ENCODE measurements around the gene C2CD2L. TPM values are rescaled to one million over a fixed set of nuclear protein-coding genes. Genes with fewer than 3 reads are reported as not detected.

Gene C2CD2L
- polyA plus RNA-seq, 1 of the 3 experiments (the other 2 are of a cell fraction): 8.6 TPM

DNA sequence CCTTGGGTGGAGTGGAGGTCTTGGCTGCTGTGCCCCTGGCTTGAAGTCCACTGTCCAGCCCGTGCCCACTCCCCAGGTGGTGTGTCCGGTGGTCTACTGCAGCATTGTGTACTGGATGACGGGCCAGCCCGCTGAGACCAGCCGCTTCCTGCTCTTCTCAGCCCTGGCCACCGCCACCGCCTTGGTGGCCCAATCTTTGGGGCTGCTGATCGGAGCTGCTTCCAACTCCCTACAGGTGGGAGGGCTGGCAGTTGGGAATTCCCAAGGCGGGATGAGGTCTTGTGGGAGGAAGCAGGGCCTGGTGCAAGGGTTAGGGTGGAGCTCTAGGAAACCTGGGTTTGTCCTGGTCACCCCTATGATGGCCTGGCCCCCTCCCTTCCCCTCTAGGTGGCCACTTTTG, 53.0 kb downstream of the C2CD2L start:
- H3K9ac ChIP-seq: no peak overlapping the region
- WGBS (ENCODE audit: low lambda C conversion rate): 100% methylated on average over 2 of the region's 9 CpGs
- no peaks in the 10 kb centered on the region for H3K79me2 ChIP-seq (ENCODE audit: insufficient read depth)
- no peak overlapping the region for H3K4me3 ChIP-seq (ENCODE audit: low read depth in 2 of 2, low read length in 1 of 2)
- no peaks in the 10 kb centered on the region for H3F3A ChIP-seq (replicated peaks; ENCODE audit: insufficient read depth)
- no peak for DNase-seq
- H3K9me2 ChIP-seq: no peaks in the 10 kb centered on the region
- no peaks in the 10 kb centered on the region for H4K20me1 ChIP-seq (ENCODE audit: insufficient read depth)
- H3K27me3 ChIP-seq (ENCODE audit: insufficient read depth): no peaks in the 10 kb centered on the region
- H3K36me3 ChIP-seq (replicated peaks in 1 of 2; ENCODE audit: control insufficient read depth in 1 of 2, insufficient read depth in 2 of 2, low read length in 1 of 2): no peaks in the 10 kb centered on the region
- peaks cover 0 to 7% of the 10 kb centered on the region in 2 experiments; a peak in 1 of 4 replicates for H3K4me1 ChIP-seq (ENCODE audit: control insufficient read depth in 1 of 2, insufficient read depth in 2 of 2, low read depth in 1 of 2, low read length in 1 of 2)
- ChIA-PET CTCF (interaction anchor here (0.7 to 1.7 kb wide), 7 partner anchors 9 to 196 kb away, joined by 3 to 9 read pairs (median 4); partner anchors contain the start of genes ABCG4 and NLRX1), POLR2A (interaction anchor here (0.9 kb wide), 1 partner anchor 9 kb away, joined by 3 read pairs; the partner anchor contains the start of gene NLRX1)
- TF ChIP-seq SIN3A (IDR thresholded peaks at IDR 0.05; ENCODE audit: borderline replicate concordance, low read depth, low read length) (no peak), FOSL2 (IDR thresholded peaks at IDR 0.05; ENCODE audit: borderline replicate concordance, low read depth) (no peak), RXRA (IDR thresholded peaks at IDR 0.05; ENCODE audit: borderline replicate concordance, low read depth) (no peak), POLR2AphosphoS5 (IDR thresholded peaks at IDR 0.05; ENCODE audit: low read depth, low read length) (no peak), RCOR1 (IDR thresholded peaks at IDR 0.05; ENCODE audit: low read length) (no peak)
- TF ChIP-seq, protein P1, sequence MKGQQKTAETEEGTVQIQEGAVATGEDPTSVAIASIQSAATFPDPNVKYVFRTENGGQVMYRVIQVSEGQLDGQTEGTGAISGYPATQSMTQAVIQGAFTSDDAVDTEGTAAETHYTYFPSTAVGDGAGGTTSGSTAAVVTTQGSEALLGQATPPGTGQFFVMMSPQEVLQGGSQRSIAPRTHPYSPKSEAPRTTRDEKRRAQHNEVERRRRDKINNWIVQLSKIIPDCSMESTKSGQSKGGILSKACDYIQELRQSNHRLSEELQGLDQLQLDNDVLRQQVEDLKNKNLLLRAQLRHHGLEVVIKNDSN (IDR thresholded peaks at IDR 0.05; ENCODE audit: borderline replicate concordance, low read depth): no peak
- H3K4me2 ChIP-seq: no peak overlapping the region
- H3K27ac ChIP-seq (ENCODE audit: low read depth in 2 of 2, low read length in 1 of 2): no peak overlapping the region
- no peaks in the 10 kb centered on the region for H3K9me3 ChIP-seq
- H2AFZ ChIP-seq (ENCODE audit: low read depth): no peak overlapping the region

GRCh38 chr11:119161871-119162270, 54.7 kb downstream of the C2CD2L start:
- no peaks in the 10 kb centered on the region for H3K9me2 ChIP-seq
- no peak for DNase-seq

More at GRCh38 chr11:119161871-119162270, 54.7 kb downstream of the C2CD2L start:
- Histone ChIP-seq H4K20me1 (ENCODE audit: insufficient read depth) (no peaks in the 10 kb centered on the region), H3K27ac (ENCODE audit: low read depth in 2 of 2, low read length in 1 of 2) (no peak overlapping the region), H3F3A (replicated peaks; ENCODE audit: insufficient read depth) (peaks cover 3% of the 10 kb centered on the region), H3K27me3 (ENCODE audit: insufficient read depth) (no peaks in the 10 kb centered on the region), H3K79me2 (ENCODE audit: insufficient read depth) (no peaks in the 10 kb centered on the region), H3K4me2 (no peak overlapping the region), H2AFZ (ENCODE audit: low read depth) (no peak overlapping the region), H3K9me3 (no peaks in the 10 kb centered on the region), H3K9ac (no peak overlapping the region), H3K36me3 (replicated peaks in 1 of 2; ENCODE audit: control insufficient read depth in 1 of 2, insufficient read depth in 2 of 2, low read length in 1 of 2) (no peaks in the 10 kb centered on the region), H3K4me3 (ENCODE audit: low read depth in 2 of 2, low read length in 1 of 2) (no peak overlapping the region), H3K4me1 (ENCODE audit: control insufficient read depth in 1 of 2, insufficient read depth in 2 of 2, low read depth in 1 of 2, low read length in 1 of 2) (peaks cover 6 to 7% of the 10 kb centered on the region in 2 experiments; a peak in 1 of 4 replicates)
- ChIA-PET CTCF (no interaction called here), POLR2A (no interaction called here)
- TF ChIP-seq RCOR1 (IDR thresholded peaks at IDR 0.05; ENCODE audit: low read length) (no peak), EP300 (IDR thresholded peaks at IDR 0.05; ENCODE audit: borderline replicate concordance in 1 of 2, low read depth in 1 of 2, low read length in 1 of 2) (no peak), PBX3 (IDR thresholded peaks at IDR 0.05) (no peak), GABPA (IDR thresholded peaks at IDR 0.05; ENCODE audit: low read depth) (no peak), MAX (IDR thresholded peaks at IDR 0.05; ENCODE audit: low read depth) (no peak), RAD21 (IDR thresholded peaks at IDR 0.05; ENCODE audit: low read length) (no peak), JUND (IDR thresholded peaks at IDR 0.05) (no peak), POLR2AphosphoS5 (IDR thresholded peaks at IDR 0.05; ENCODE audit: low read depth, low read length) (no peak), FOXJ3 (CRISPR knock-in tag; IDR thresholded peaks at IDR 0.05) (no peak), MXI1 (IDR thresholded peaks at IDR 0.05; ENCODE audit: low read depth, low read length) (no peak)
- 75% methylated on average over 7 of the region's 8 CpGs for WGBS (ENCODE audit: low lambda C conversion rate)

Measured in SK-N-SH (cell line).